Ishikawa (cell line): ENCODE results near the gene TET1.

ENCODE experiments used
- CEBPB ChIP-seq: IDR thresholded peaks from 2 replicates; pipeline ENCODE4 v1.6.1; 2012
- CREB1 ChIP-seq: IDR thresholded peaks from 2 replicates; pipeline ENCODE4 v1.6.1; 2012; ENCODE audit warnings: low read depth
- EGR1 ChIP-seq: IDR thresholded peaks from 2 replicates; pipeline ENCODE4 v1.6.1; 2012
- EP300 ChIP-seq: IDR thresholded peaks from 2 replicates; pipeline ENCODE4 v1.6.1; 2012; ENCODE audit warnings: borderline replicate concordance
- FOXM1 ChIP-seq: IDR thresholded peaks from 2 replicates; pipeline ENCODE4 v1.6.1; 2012; ENCODE audit warnings: low read depth, borderline replicate concordance
- MAX ChIP-seq: IDR thresholded peaks from 2 replicates; pipeline ENCODE4 v1.6.1; 2012
- NFIC ChIP-seq: IDR thresholded peaks from 2 replicates; pipeline ENCODE4 v1.6.1; 2012
- RAD21 ChIP-seq: IDR thresholded peaks from 2 replicates; pipeline ENCODE4 v1.6.1; 2012; ENCODE audit warnings: low read depth
- REST ChIP-seq: IDR thresholded peaks from 2 replicates; pipeline ENCODE4 v1.6.1; 2012; ENCODE audit warnings: low read depth, mild to moderate bottlenecking
- TAF1 ChIP-seq: IDR thresholded peaks from 2 replicates; pipeline ENCODE4 v1.6.1; 2012; ENCODE audit warnings: low read depth, mild to moderate bottlenecking
- TCF12 ChIP-seq: IDR thresholded peaks from 2 replicates; pipeline ENCODE4 v1.6.1; 2012; ENCODE audit warnings: low read depth
- TEAD4 ChIP-seq: IDR thresholded peaks from 2 replicates; pipeline ENCODE4 v1.6.1; 2012
- USF1 ChIP-seq: IDR thresholded peaks from 2 replicates; pipeline ENCODE4 v1.6.1; 2012
- YY1 ChIP-seq: IDR thresholded peaks from 2 replicates; pipeline ENCODE4 v1.6.1; 2012; ENCODE audit warnings: low read depth
- ZBTB7A ChIP-seq: IDR thresholded peaks from 2 replicates; pipeline ENCODE4 v1.6.1; 2012; ENCODE audit warnings: low read depth

The TET1 gene

GRCh38 chr10:68560186-68560942 lies at the start of gene TET1:
Gene TET1, plus strand, starts transcription at chr10:68560337. Its CDS starts 12,002 bp downstream, at chr10:68572339.
- TF ChIP-seq USF1, result no peak
- TF ChIP-seq CEBPB, result no peak
- peak; percentile 91 for TF ChIP-seq ZBTB7A
- TF ChIP-seq MAX, result 0 out of 2 replicates have a peak, but pooled peaks have one; percentile 32
- TF ChIP-seq RAD21, result no peak
- TF ChIP-seq TCF12, result no peak
- TF ChIP-seq TAF1, result peak; percentile 62; the same call in 1 of the 2 replicates

GRCh38 chr10:68516766-68517165 lies 43.4 kb upstream of the TET1 start:
- TF ChIP-seq FOXM1, result no peak

GRCh38 chr10:68517188-68517587 lies 42.9 kb upstream of the TET1 start:
- TF ChIP-seq MAX (no peak), NFIC (no peak), TCF12 (no peak), EP300 (no peak), FOXM1 (no peak)

GRCh38 chr10:68526634-68527307 lies 33.4 kb upstream of the TET1 start:
- no peak for TF ChIP-seq YY1
- TF ChIP-seq EGR1, result no peak
- no peak for TF ChIP-seq TAF1
- no peak for TF ChIP-seq TCF12
- no peak for TF ChIP-seq CREB1
- TF ChIP-seq CEBPB, result no peak
- no peak for TF ChIP-seq USF1
- no peak for TF ChIP-seq FOXM1
- TF ChIP-seq EP300, result no peak
- no peak; the same call in 1 of the 2 replicates for TF ChIP-seq ZBTB7A
- TF ChIP-seq REST, result no peak
- no peak for TF ChIP-seq RAD21

GRCh38 chr10:68536973-68537372 lies 23.2 kb upstream of the TET1 start:
- TF ChIP-seq FOXM1, result no peak
- no peak for TF ChIP-seq EGR1
- no peak for TF ChIP-seq TCF12
- TF ChIP-seq RAD21, result no peak
- TF ChIP-seq YY1, result no peak
- no peak for TF ChIP-seq EP300
- no peak for TF ChIP-seq CEBPB
- TF ChIP-seq MAX, result no peak
- TF ChIP-seq TAF1, result no peak

- no peak for TF ChIP-seq TAF1
- TF ChIP-seq CREB1, result no peak
- TF ChIP-seq RAD21, result no peak
- TF ChIP-seq YY1, result no peak
- no peak for TF ChIP-seq EGR1
- no peak for TF ChIP-seq TCF12
- no peak for TF ChIP-seq FOXM1
- TF ChIP-seq USF1, result no peak
- TF ChIP-seq REST, result no peak
- no peak for TF ChIP-seq EP300
- no peak for TF ChIP-seq MAX
- no peak for TF ChIP-seq TEAD4
- no peak for TF ChIP-seq CEBPB
- no peak for TF ChIP-seq ZBTB7A
- TF ChIP-seq NFIC, result no peak
Observed at GRCh38 chr10:68537796-68538195, 22.3 kb upstream of the TET1 start.
